ENCODE data around the gene IPO7. TPM values are rescaled to one million over a fixed set of nuclear protein-coding genes. Genes with fewer than 3 reads are reported as not detected.

IPO7 gene
- total RNA-seq, 1 experiment from 2014 or later, result 78.9 TPM

DNA sequence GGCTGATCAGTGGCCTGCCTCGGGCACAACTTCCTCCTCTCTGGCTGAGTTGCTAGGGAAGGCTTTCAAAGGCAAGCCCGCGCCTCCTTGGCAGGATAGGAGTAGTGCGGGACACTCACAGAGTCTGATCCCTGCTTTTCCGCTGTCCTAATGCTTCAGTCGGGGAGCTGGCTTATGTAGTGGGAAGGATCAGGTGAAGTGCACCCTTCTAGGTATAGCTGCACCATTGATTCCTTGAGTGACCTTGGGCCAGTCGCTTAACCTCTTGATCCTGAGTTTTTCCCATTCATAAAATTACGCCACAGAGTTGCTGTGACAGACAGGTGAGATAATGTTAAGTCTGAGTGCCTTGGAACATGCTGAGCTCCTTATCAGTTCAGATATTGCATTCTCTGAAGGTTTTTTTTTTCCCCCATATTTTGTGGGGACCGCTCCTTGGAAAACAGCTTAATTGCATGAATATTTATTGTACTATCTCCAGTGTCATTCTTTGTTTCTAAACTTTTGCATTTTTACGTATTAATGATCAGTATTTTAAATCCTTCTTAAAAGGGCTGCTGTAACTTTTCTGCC, 961 bp downstream of the IPO7 start:
- no peaks in the 10 kb centered on the region for H3K27me3 ChIP-seq (ENCODE audit: low read length)
- peak overlapping the region; percentile 100 for H3K9ac ChIP-seq (ENCODE audit: low read length)
- no peak for TF ChIP-seq CTCF (conservative IDR thresholded peaks at IDR 0.05; ENCODE audit: low read depth, low read length)
- no peaks in the 10 kb centered on the region for H3F3A ChIP-seq (ENCODE audit: low read length, unreplicated experiment)
- ChIA-PET CTCF (interaction anchor here (0.8 kb wide), 1 partner anchor 121 kb away, joined by 3 read pairs; no protein-coding TSS in a partner anchor), POLR2A (ENCODE audit: unreplicated experiment) (interaction anchor here (0.6 to 0.9 kb wide), 2 partner anchors 72 to 799 kb away, joined by 3 read pairs; no protein-coding TSS in a partner anchor)
- peaks cover 9% of the 10 kb centered on the region for H3K4me1 ChIP-seq (ENCODE audit: insufficient read depth, low read length)
- H2AFZ ChIP-seq (ENCODE audit: low read length), result peak overlapping the region; percentile 82; the same call in 1 of the 2 replicates
- peaks cover 12% of the 10 kb centered on the region; the same call in 1 of the 2 replicates for H3K36me3 ChIP-seq (ENCODE audit: low read depth, low read length)
- ATAC-seq (peak; percentile 47), DNase-seq (no peak)
- H3K27ac ChIP-seq (ENCODE audit: low read length), result peak overlapping the region; percentile 82
- peak overlapping the region; percentile 88 for H3K4me2 ChIP-seq (ENCODE audit: low read length)
- peaks cover 44% of the 10 kb centered on the region for H4K20me1 ChIP-seq (ENCODE audit: low read length)
- no peaks in the 10 kb centered on the region for H3K9me2 ChIP-seq (replicated peaks; ENCODE audit: low read length)
- H3K79me2 ChIP-seq (ENCODE audit: low read length), result peaks cover 63% of the 10 kb centered on the region
- H3K9me3 ChIP-seq (ENCODE audit: low read length), result no peaks in the 10 kb centered on the region
- no TSS peak for BruUV-seq (replicated peaks)
- intact Hi-C loops (cut with micrococcal nuclease), result loop anchor here (2.0 kb wide), 1 partner anchor 71 kb away; the partner anchor contains the start of gene TMEM41B
- peak overlapping the region; percentile 98 for H3K4me3 ChIP-seq (ENCODE audit: low read length)

DNA sequence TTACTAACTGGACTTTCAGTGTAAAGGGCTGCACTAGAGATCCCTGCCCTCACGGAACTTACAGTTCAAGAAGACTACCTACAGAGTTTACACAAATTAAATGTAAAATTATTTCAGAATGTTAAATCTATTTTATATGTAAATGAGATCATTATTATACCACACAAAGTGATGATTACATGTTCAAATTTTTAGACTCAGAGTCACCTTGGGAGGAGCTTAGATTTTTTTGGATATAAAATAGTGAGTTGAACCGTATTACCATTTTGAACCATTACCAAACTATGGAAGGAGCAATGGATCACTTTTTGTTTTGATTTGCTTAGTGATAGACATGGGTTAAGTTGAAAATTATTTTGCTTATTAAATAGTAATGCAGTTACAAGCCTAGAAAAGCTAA, 1.6 kb downstream of the IPO7 start:
- intact Hi-C loops (cut with micrococcal nuclease), result no loop called here
- Histone ChIP-seq H3K27me3 (ENCODE audit: low read length) (no peaks in the 10 kb centered on the region), H3K4me3 (ENCODE audit: low read length) (peak overlapping the region; percentile 98), H3F3A (ENCODE audit: low read length, unreplicated experiment) (no peaks in the 10 kb centered on the region), H3K9ac (ENCODE audit: low read length) (peak overlapping the region; percentile 100), H3K4me1 (ENCODE audit: insufficient read depth, low read length) (peaks cover 9% of the 10 kb centered on the region), H3K4me2 (ENCODE audit: low read length) (peak overlapping the region; percentile 88), H2AFZ (ENCODE audit: low read length) (no peak overlapping the region), H3K9me2 (replicated peaks; ENCODE audit: low read length) (no peaks in the 10 kb centered on the region), H3K9me3 (ENCODE audit: low read length) (no peaks in the 10 kb centered on the region), H3K79me2 (ENCODE audit: low read length) (peaks cover 70% of the 10 kb centered on the region), H4K20me1 (ENCODE audit: low read length) (peaks cover 45% of the 10 kb centered on the region), H3K36me3 (ENCODE audit: low read depth, low read length) (peaks cover 12% of the 10 kb centered on the region; the same call in 1 of the 2 replicates), H3K27ac (ENCODE audit: low read length) (no peak overlapping the region)
- TF ChIP-seq EZH2 (IDR thresholded peaks at IDR 0.05; ENCODE audit: low read length, unreplicated experiment) (no peak), EZH2phosphoT487 (IDR thresholded peaks at IDR 0.05; ENCODE audit: borderline replicate concordance, low read length) (no peak), CTCF (conservative IDR thresholded peaks at IDR 0.05; ENCODE audit: low read depth, low read length) (no peak)
- ATAC-seq (no peak), DNase-seq (no peak)
- BruUV-seq (replicated peaks), result TSS peak; percentile 44
- CTCF ChIA-PET, result interaction anchor here (0.5 to 0.6 kb wide), 2 partner anchors 11 to 46 kb away, joined by 4 to 7 read pairs; no protein-coding TSS in a partner anchor
- POLR2A ChIA-PET (ENCODE audit: unreplicated experiment), result interaction anchor here (0.6 to 0.9 kb wide), 2 partner anchors 73 to 799 kb away, joined by 3 read pairs; no protein-coding TSS in a partner anchor

GRCh38 chr11:9386901-9387300, 2.4 kb downstream of the IPO7 start:
- H3K27me3 ChIP-seq (ENCODE audit: low read length), result no peaks in the 10 kb centered on the region
- peak overlapping the region; percentile 98 for H3K4me3 ChIP-seq (ENCODE audit: low read length)
- no peak overlapping the region for H2AFZ ChIP-seq (ENCODE audit: low read length)
- ATAC-seq (no peak), DNase-seq (no peak)
- peaks cover 12% of the 10 kb centered on the region; the same call in 1 of the 2 replicates for H3K36me3 ChIP-seq (ENCODE audit: low read depth, low read length)
- H3K4me2 ChIP-seq (ENCODE audit: low read length), result peak overlapping the region; percentile 88
- H3K27ac ChIP-seq (ENCODE audit: low read length), result no peak overlapping the region
- TF ChIP-seq EZH2phosphoT487 (IDR thresholded peaks at IDR 0.05; ENCODE audit: borderline replicate concordance, low read length) (no peak), CTCF (conservative IDR thresholded peaks at IDR 0.05; ENCODE audit: low read depth, low read length) (no peak), EZH2 (IDR thresholded peaks at IDR 0.05; ENCODE audit: low read length, unreplicated experiment) (no peak)
- POLR2A ChIA-PET (ENCODE audit: unreplicated experiment), result no interaction called here
- H3K79me2 ChIP-seq (ENCODE audit: low read length), result peaks cover 78% of the 10 kb centered on the region
- no peaks in the 10 kb centered on the region for H3K9me2 ChIP-seq (replicated peaks; ENCODE audit: low read length)
- peaks cover 9% of the 10 kb centered on the region for H3K4me1 ChIP-seq (ENCODE audit: insufficient read depth, low read length)
- no peaks in the 10 kb centered on the region for H3K9me3 ChIP-seq (ENCODE audit: low read length)
- no TSS peak for BruUV-seq (replicated peaks)
- peak overlapping the region; percentile 100; the same call in 1 of the 2 replicates for H3K9ac ChIP-seq (ENCODE audit: low read length)
- no peaks in the 10 kb centered on the region for H3F3A ChIP-seq (ENCODE audit: low read length, unreplicated experiment)
- H4K20me1 ChIP-seq (ENCODE audit: low read length), result peaks cover 47% of the 10 kb centered on the region
- intact Hi-C loops (cut with micrococcal nuclease), result no loop called here
- CTCF ChIA-PET, result no interaction called here

All from PC-3 (cell line).